Keratinocyte (primary cell): ENCODE data around the gene CCT3. TPM values are rescaled to one million over a fixed set of nuclear protein-coding genes. Genes with fewer than 3 reads are reported as not detected.

Experiments used
- DNase-seq: peaks from one replicate; pipeline ENCODE4 v3.0.0-alpha.2; 2011; ENCODE audit warnings: low read depth, missing footprints, low spot score
- FAIRE-seq: peaks from 2 replicates; lab custom pipeline; 2011; peaks lifted over from hg19 to GRCh38; lab: Jason Lieb, UNC
- H2AFZ ChIP-seq: 2 replicates; pipeline ENCODE4 v1.6.0; 2012; ENCODE audit warnings: low read length, control low read depth, inconsistent platforms; ENCODE audit not compliant: control insufficient read depth
- H3K27ac ChIP-seq: 2 replicates; pipeline ENCODE4 v1.5.1; 2011; ENCODE audit warnings: low read length; ENCODE audit not compliant: control insufficient read depth, insufficient read depth
- H3K27me3 ChIP-seq: 3 replicates; pipeline ENCODE4 v1.6.0; 2011; ENCODE audit warnings: low read length; ENCODE audit not compliant: control insufficient read depth, insufficient read depth; ENCODE audit errors: extremely low read depth
- H3K36me3 ChIP-seq, 2 experiments: 2 replicates in 1 of 2; 3 replicates in 1 of 2; pipeline ENCODE4 v1.5.1; 2011; ENCODE audit warnings: low read length in 2 of 2, mild to moderate bottlenecking in 1 of 2; ENCODE audit not compliant: control insufficient read depth in 2 of 2, insufficient read depth in 2 of 2; ENCODE audit errors: extremely low read depth in 1 of 2
- H3K4me1 ChIP-seq: 3 replicates; pipeline ENCODE4 v1.5.1; 2011; ENCODE audit warnings: low read length; ENCODE audit not compliant: control insufficient read depth, insufficient read depth; ENCODE audit errors: extremely low read depth
- H3K4me2 ChIP-seq: 3 replicates; pipeline ENCODE4 v1.6.0; 2011; ENCODE audit warnings: low read depth, low read length; ENCODE audit not compliant: control insufficient read depth, insufficient read depth; ENCODE audit errors: extremely low read depth
- H3K4me3 ChIP-seq, 3 experiments: fragments of 200-600 bp in 1 of 3; sonication (generic) in 1 of 3; 2 replicates in 2 of 3; 3 replicates in 1 of 3; pipeline ENCODE4 v1.5.1; 2011 to 2016; ENCODE audit warnings: low read length in 3 of 3, mild to moderate bottlenecking in 3 of 3, control low read depth in 2 of 3, inconsistent platforms in 1 of 3, low read depth in 1 of 3, mixed read lengths in 1 of 3, mixed run types in 1 of 3, moderate library complexity in 1 of 3; ENCODE audit not compliant: control insufficient read depth in 2 of 3, insufficient read depth in 2 of 3; ENCODE audit errors: extremely low read depth in 1 of 3
- H3K79me2 ChIP-seq: 2 replicates; pipeline ENCODE4 v1.6.0; 2012; ENCODE audit warnings: low read length; ENCODE audit not compliant: control insufficient read depth, insufficient read depth
- H3K9ac ChIP-seq: 3 replicates; pipeline ENCODE4 v1.6.0; 2011; ENCODE audit warnings: low read length; ENCODE audit not compliant: control insufficient read depth, insufficient read depth; ENCODE audit errors: extremely low read depth
- H3K9me1 ChIP-seq: 3 replicates; pipeline ENCODE4 v1.6.0; 2011; ENCODE audit warnings: low read length; ENCODE audit not compliant: control insufficient read depth, insufficient read depth; ENCODE audit errors: extremely low read depth
- H3K9me3 ChIP-seq: 2 replicates; pipeline ENCODE4 v1.5.1; 2012; ENCODE audit warnings: low read depth, low read length; ENCODE audit not compliant: control insufficient read depth
- H4K20me1 ChIP-seq: 3 replicates; pipeline ENCODE4 v1.6.0; 2011; ENCODE audit warnings: low read length; ENCODE audit not compliant: control insufficient read depth, insufficient read depth; ENCODE audit errors: extremely low read depth
- CTCF ChIP-seq, 3 experiments: IDR thresholded peaks in 1 of 3; conservative IDR thresholded peaks in 1 of 3; optimal IDR thresholded peaks in 1 of 3; 2 replicates in 2 of 3; 3 replicates in 1 of 3; pipeline versions ENCODE3 to v1.5.1; 2011; ENCODE audit warnings: low read length in 3 of 3, mild to moderate bottlenecking in 3 of 3, moderate library complexity in 2 of 3, control low read depth in 1 of 3, inconsistent platforms in 1 of 3; ENCODE audit not compliant: insufficient read depth in 2 of 3; ENCODE audit errors: extremely low read depth in 1 of 3
- EZH2 ChIP-seq: IDR thresholded peaks from one replicate; pipeline ENCODE4 v1.6.1; 2012; ENCODE audit warnings: inconsistent platforms, mild to moderate bottlenecking, low read length, moderate library complexity
- dilution Hi-C: fragments of 300-500 bp; cut with MboI; formaldehyde crosslinking; loops from one replicate; pipeline ENCODE4 v1.7.0; 2020; ENCODE audit warnings: low sequenced_read_pairs; ENCODE audit not compliant: extremely low pct_ligation_motif_present
- polyA plus RNA-seq, 5 experiments: library from polyadenylated mRNA; depleted of rRNA in 3 of 5; stranded (reverse) in 3 of 5; stranded (forward) in 1 of 5; unstranded in 1 of 5; fragments of >200 nt; gene quantifications; 1 replicate in 1 of 5; 2 replicates in 3 of 5; 3 replicates in 1 of 5; pipeline versions ENCODE4 v1.2.1 to v1.2.3, GENCODE V29; 2011 to 2012; ENCODE audit warnings: missing spikeins in 2 of 5, low read depth in 1 of 5, low replicate concordance in 1 of 5

CCT3 gene
- polyA plus RNA-seq, 1 donor (not counting 4 experiments of a cell fraction or from before 2014, with no cell fraction given): 530 TPM

- H3K4me2 ChIP-seq: no peak overlapping the region
- H3K27me3 ChIP-seq: no peaks in the 10 kb centered on the region
- H3K79me2 ChIP-seq: peaks cover 2% of the 10 kb centered on the region
- no peak overlapping the region for H3K9ac ChIP-seq
- DNase-seq: no peak
- peaks cover 8% of the 10 kb centered on the region for H3K4me1 ChIP-seq
- H3K36me3 ChIP-seq: peaks cover 0 to 16% of the 10 kb centered on the region in 2 experiments
- no peak overlapping the region for H3K27ac ChIP-seq
- dilution Hi-C loops: no loop called here
- no peak for FAIRE-seq
- no peaks in the 10 kb centered on the region for H3K9me1 ChIP-seq
- H3K4me3 ChIP-seq: no peak overlapping the region
- no peak overlapping the region for H2AFZ ChIP-seq
- no peaks in the 10 kb centered on the region for H3K9me3 ChIP-seq
- TF ChIP-seq EZH2: no peak
- TF ChIP-seq CTCF (optimal IDR thresholded peaks at IDR 0.05 in 1 of 3, IDR thresholded peaks at IDR 0.05 in 1 of 3, conservative IDR thresholded peaks at IDR 0.05 in 1 of 3; ENCODE audit: extremely low read depth in 1 of 3, insufficient read depth in 2 of 3, low read length in 3 of 3): no peak
- no peaks in the 10 kb centered on the region for H4K20me1 ChIP-seq
Observed at GRCh38 chr1:156293098-156293434, 45.0 kb downstream of the CCT3 start.

- Histone ChIP-seq H3K9ac (peak overlapping the region; percentile 22), H3K27ac (no peak overlapping the region), H3K9me1 (no peaks in the 10 kb centered on the region), H3K79me2 (peaks cover 2% of the 10 kb centered on the region), H3K4me3 (peak overlapping the region in 1 of 3 experiments; percentile 4), H3K9me3 (no peaks in the 10 kb centered on the region), H2AFZ (peak overlapping the region; percentile 47), H3K36me3 (peaks cover 2 to 16% of the 10 kb centered on the region in 2 experiments), H3K4me2 (peak overlapping the region; percentile 6), H3K4me1 (peaks cover 8% of the 10 kb centered on the region), H3K27me3 (no peaks in the 10 kb centered on the region), H4K20me1 (no peaks in the 10 kb centered on the region)
- DNase-seq: no peak
- TF ChIP-seq CTCF (optimal IDR thresholded peaks at IDR 0.05 in 1 of 3, IDR thresholded peaks at IDR 0.05 in 1 of 3, conservative IDR thresholded peaks at IDR 0.05 in 1 of 3; ENCODE audit: extremely low read depth in 1 of 3, insufficient read depth in 2 of 3, low read length in 3 of 3): no peak
- no peak for TF ChIP-seq EZH2
- dilution Hi-C loops: no loop called here
- FAIRE-seq: no peak
Observed at GRCh38 chr1:156291226-156292061, 46.6 kb downstream of the CCT3 start.
